HFFc6 (cell line): Measurements from ENCODE around the gene PAK6. TPM values are rescaled to one million over a fixed set of nuclear protein-coding genes. Genes with fewer than 3 reads are reported as not detected.

Experiments used
- DNase-seq: peaks from one replicate; pipeline ENCODE4 v3.0.0-alpha.2; 2018
- H3K27ac Mint-ChIP-seq: 2 replicates; pipeline ENCODE4 v1.8.0; 2020; ENCODE audit warnings: mild to moderate bottlenecking, mixed read lengths
- H3K27me3 Mint-ChIP-seq: 2 replicates; pipeline ENCODE4 v1.8.0; 2021; ENCODE audit warnings: mild to moderate bottlenecking, moderate library complexity, mixed read lengths; ENCODE audit not compliant: insufficient read depth
- H3K36me3 Mint-ChIP-seq: 2 replicates; pipeline ENCODE4 v1.8.0; 2021; ENCODE audit warnings: low read depth, mixed read lengths
- H3K4me1 Mint-ChIP-seq: 2 replicates; pipeline ENCODE4 v1.8.0; 2020; ENCODE audit warnings: low read depth, mixed read lengths
- H3K4me3 Mint-ChIP-seq: 2 replicates; pipeline ENCODE4 v1.8.0; 2020; ENCODE audit warnings: mild to moderate bottlenecking, moderate library complexity, mixed read lengths
- H3K9me3 Mint-ChIP-seq: 2 replicates; pipeline ENCODE4 v1.8.0; 2020; ENCODE audit warnings: mild to moderate bottlenecking, mixed read lengths
- CTCF ChIP-seq: fragments of 200-600 bp; sonication (generic); IDR thresholded peaks from 2 replicates; pipeline ENCODE4 v1.5.0; 2021; ENCODE audit warnings: antibody characterized with exemption, mild to moderate bottlenecking
- total RNA-seq, 6 experiments: library from RNA; stranded (reverse); fragmentation: NEBNext Ultra II Directional; extraction: Animal tissue kit (Norgen Biotek cat#: 25700); gene quantifications; 2 replicates in 1 of 6; 3 replicates in 5 of 6; pipeline ENCODE4 v1.2.3, GENCODE V29; 2021

Gene PAK6
- total RNA-seq, 6 experiments from 2014 or later = not detected

DNA sequence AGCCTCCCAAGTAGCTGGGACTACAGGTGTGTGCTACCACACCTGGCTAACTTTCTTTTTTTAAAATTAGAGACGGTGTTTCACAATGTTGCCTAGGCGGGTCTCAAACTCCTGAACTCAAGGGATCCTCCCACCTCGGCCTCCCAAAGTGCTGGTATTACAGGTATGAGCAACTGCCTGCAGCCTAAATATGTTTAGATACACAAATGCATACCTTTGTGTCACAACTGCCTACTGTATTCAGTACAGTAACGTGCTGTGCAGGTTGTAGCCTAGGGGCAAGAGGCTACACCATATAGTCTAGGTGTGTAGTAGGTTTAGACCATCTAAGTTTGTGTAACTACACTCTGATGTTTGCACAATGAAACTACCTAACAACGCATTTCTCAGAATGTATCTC is 9.5 kb upstream of the PAK6 start:
- Mint-ChIP-seq H3K4me1 (no peaks in the 10 kb centered on the region; the same call in 1 of the 2 replicates), H3K36me3 (no peaks in the 10 kb centered on the region), H3K27me3 (no peaks in the 10 kb centered on the region), H3K9me3 (no peaks in the 10 kb centered on the region), H3K4me3 (no peak overlapping the region), H3K27ac (no peak overlapping the region)
- TF ChIP-seq CTCF = no peak
- no peak for DNase-seq

DNA sequence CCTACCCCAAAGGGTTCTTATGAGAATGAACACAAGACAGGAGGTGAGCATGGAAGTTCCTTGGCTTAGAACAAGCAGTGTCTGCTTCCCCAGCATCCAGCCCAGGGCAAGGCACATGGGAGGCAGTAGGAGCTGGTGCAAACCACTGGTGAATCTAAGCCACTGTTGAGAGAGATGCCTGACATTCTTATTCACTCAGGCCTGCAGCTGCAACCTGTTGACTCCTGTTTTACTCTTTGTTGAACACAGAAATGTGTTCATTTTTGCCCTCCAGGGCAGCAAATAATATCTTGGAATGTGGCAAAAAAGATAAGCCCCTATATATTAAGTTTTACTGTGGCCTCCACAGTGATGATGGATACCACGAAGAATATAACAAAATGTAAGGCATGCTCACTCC is 8.9 kb upstream of the PAK6 start:
- H3K4me3 Mint-ChIP-seq = no peak overlapping the region
- H3K9me3 Mint-ChIP-seq = no peaks in the 10 kb centered on the region
- no peaks in the 10 kb centered on the region for H3K27me3 Mint-ChIP-seq
- no peaks in the 10 kb centered on the region; the same call in 1 of the 2 replicates for H3K4me1 Mint-ChIP-seq
- no peaks in the 10 kb centered on the region for H3K36me3 Mint-ChIP-seq
- no peak for DNase-seq
- TF ChIP-seq CTCF = no peak
- H3K27ac Mint-ChIP-seq = no peak overlapping the region

DNA sequence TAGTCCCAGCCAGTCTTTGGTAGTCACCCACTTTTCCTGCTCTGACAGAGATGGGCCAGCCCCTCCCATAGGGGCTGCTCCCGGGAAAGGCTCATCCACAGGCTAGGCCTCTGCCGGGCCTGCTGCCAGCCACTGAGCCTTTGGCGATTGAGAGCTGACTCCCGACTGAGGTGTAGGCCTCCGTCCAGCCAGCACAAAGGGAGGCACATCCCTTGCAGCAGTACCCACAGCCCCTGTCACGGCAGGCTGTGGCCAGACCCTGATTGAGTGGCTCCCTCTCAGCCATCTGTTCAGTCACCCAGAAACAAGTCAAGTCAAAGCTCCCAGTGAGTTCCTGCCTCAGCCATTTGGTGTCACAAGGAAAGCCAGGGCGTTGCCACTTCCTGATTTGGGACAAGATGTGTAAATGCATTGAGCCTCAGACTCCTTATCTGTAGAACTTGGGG is 6.2 kb upstream of the PAK6 start:
- no peak overlapping the region for H3K4me3 Mint-ChIP-seq
- H3K27me3 Mint-ChIP-seq = peaks cover 5% of the 10 kb centered on the region
- H3K9me3 Mint-ChIP-seq = no peaks in the 10 kb centered on the region
- no peaks in the 10 kb centered on the region; the same call in 1 of the 2 replicates for H3K4me1 Mint-ChIP-seq
- H3K27ac Mint-ChIP-seq = no peak overlapping the region
- no peaks in the 10 kb centered on the region for H3K36me3 Mint-ChIP-seq
- no peak for DNase-seq
- no peak for TF ChIP-seq CTCF

DNA sequence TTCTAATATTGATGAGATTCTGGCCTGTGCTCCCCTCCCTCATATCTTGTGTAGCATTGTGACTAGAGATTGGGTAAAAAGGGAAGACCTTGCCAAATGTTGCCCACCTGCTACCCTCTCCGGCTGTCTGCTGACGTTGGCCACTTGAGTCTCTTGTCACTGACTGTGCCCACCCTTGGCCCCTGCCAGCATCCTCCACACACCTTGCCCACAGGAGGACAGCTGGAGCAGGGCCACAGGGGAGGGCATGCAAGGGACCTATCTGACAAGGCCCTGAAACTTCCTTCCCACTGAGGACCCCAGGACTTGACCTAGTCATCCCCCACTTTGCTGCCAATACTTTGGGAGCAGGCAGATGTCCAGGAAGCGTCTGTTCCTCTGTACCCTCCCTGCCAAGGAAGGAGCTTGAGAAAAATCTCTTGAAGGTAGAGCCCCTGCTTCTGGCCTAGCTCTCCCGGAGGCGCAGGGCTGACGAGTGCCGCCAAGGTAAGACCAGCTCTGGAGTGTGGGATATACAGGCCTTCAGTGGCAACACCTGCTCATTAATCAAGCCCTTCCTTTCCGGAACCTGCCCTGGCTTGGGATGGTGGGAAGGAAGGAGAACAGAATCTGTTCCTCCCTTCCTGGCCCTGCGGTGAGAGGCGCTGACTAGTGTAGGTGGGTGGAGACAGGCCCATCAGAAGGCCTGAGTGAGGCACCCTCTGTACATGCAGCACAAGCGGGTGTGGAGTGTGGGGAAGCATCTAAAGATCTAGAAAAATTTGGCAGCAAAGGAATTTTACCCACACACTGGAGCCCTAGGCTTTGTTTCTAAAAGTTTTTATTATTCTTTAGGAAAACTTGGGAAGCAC is 4.9 kb upstream of the PAK6 start:
- peaks cover 7% of the 10 kb centered on the region for H3K4me1 Mint-ChIP-seq
- TF ChIP-seq CTCF = no peak
- no peak overlapping the region for H3K27ac Mint-ChIP-seq
- H3K4me3 Mint-ChIP-seq = no peak overlapping the region
- H3K36me3 Mint-ChIP-seq = no peaks in the 10 kb centered on the region
- no peak for DNase-seq
- H3K9me3 Mint-ChIP-seq = no peaks in the 10 kb centered on the region
- peaks cover 7% of the 10 kb centered on the region for H3K27me3 Mint-ChIP-seq

DNA sequence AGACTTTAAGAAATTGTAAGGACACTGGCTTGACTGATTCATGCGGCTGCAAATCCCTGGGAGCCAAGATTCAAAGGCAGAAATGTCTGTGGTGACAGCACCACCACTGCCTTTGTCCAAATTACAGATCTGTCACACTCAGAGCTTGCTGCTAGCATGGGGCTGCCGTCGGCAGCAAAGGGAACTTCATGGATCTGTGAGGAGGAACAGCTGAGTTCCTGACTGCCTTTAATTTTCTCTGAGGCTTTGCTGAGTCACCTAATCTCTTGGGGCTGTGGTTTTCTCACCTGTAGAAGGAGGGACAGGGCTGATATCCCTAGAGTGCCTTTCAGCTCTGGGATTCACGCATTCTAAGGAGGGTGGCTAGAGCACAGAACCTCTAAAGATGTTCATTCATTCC is 4.1 kb upstream of the PAK6 start:
- Mint-ChIP-seq H3K27ac (no peak overlapping the region), H3K36me3 (no peaks in the 10 kb centered on the region), H3K9me3 (no peaks in the 10 kb centered on the region), H3K4me1 (peaks cover 14% of the 10 kb centered on the region), H3K27me3 (peaks cover 13% of the 10 kb centered on the region), H3K4me3 (no peak overlapping the region)
- DNase-seq = no peak
- no peak for TF ChIP-seq CTCF
